K562 (cell line): ENCODE data around the gene PHF21A. TPM values are rescaled to one million over a fixed set of nuclear protein-coding genes. Genes with fewer than 3 reads are reported as not detected.

Experiments
- ATAC-seq: fragments of 200-7000 bp; cut with Tn5 transposase; 3 replicates; pipeline ENCODE4 v1.9.1; 2020; ENCODE audit warnings: moderate library complexity
- BruUV-seq: library from RNA; stranded (reverse); fragments of 400-500 nt; replicated peaks from 2 replicates; lab custom pipeline; 2021; lab: Mats Ljungman, UMichigan
- CTCF ChIA-PET: fragments of 300-600 bp; formaldehyde crosslinking; extraction: SDS; loops from one replicate; lab custom pipeline; 2021; ENCODE audit warnings: low intra/inter-chr PET ratio; lab: Yijun Ruan, JAX
- POLR2A ChIA-PET: fragments of 300-600, 350-650 bp; sonication (Branson Sonifier 250); formaldehyde crosslinking; extraction: SDS; loops from one replicate; lab custom pipeline; 2021; ENCODE audit warnings: antibody characterized with exemption, inconsistent platforms; lab: Yijun Ruan, JAX
- DNase-seq, 4 experiments: peaks; one replicate each; pipeline versions ENCODE4 v3.0.0 to v3.0.0-alpha.2; 2011 to 2018; ENCODE audit warnings: low spot score in 3 of 4, mixed read lengths in 3 of 4; ENCODE audit errors: extremely low read depth in 1 of 4
- FAIRE-seq: peaks from 2 replicates; lab custom pipeline; 2011; peaks lifted over from hg19 to GRCh38; lab: Jason Lieb, UNC
- H2AFZ ChIP-seq: 2 replicates; pipeline ENCODE4 v1.6.0; 2011; ENCODE audit warnings: low read depth, low read length, control low read depth, inconsistent platforms
- H3K27ac ChIP-seq: fragments of 200-600 bp; 3 replicates; pipeline ENCODE4 v1.8.0; 2011; ENCODE audit warnings: low read depth, mild to moderate bottlenecking, control low read depth, inconsistent platforms, low read length, moderate library complexity, mixed read lengths; ENCODE audit errors: extremely low read depth
- H3K27me3 ChIP-seq, 2 experiments: fragments of 300-600 bp in 1 of 2; 2 replicates in 1 of 2; 3 replicates in 1 of 2; pipeline versions ENCODE4 v1.6.0 to v1.8.0; 2011; ENCODE audit warnings: inconsistent platforms in 2 of 2, low read length in 2 of 2, mild to moderate bottlenecking in 1 of 2, mixed read lengths in 1 of 2, moderate library complexity in 1 of 2; ENCODE audit not compliant: control insufficient read depth in 2 of 2, insufficient read depth in 2 of 2
- H3K36me3 ChIP-seq: fragments of 300-600 bp; 3 replicates; pipeline ENCODE4 v1.8.0; 2011; ENCODE audit warnings: mild to moderate bottlenecking, low read length, inconsistent platforms; ENCODE audit not compliant: control insufficient read depth, insufficient read depth
- H3K4me1 ChIP-seq, 2 experiments: fragments of 200-600 bp in 1 of 2; replicated peaks in 1 of 2; 2 replicates in 1 of 2; 3 replicates in 1 of 2; pipeline versions ENCODE4 v1.5.1 to v1.8.0; 2011; ENCODE audit warnings: inconsistent platforms in 2 of 2, low read length in 2 of 2, mild to moderate bottlenecking in 1 of 2, mixed read lengths in 1 of 2, moderate library complexity in 1 of 2; ENCODE audit not compliant: control insufficient read depth in 2 of 2, insufficient read depth in 2 of 2
- H3K4me2 ChIP-seq: 2 replicates; pipeline ENCODE4 v1.6.1; 2011; ENCODE audit warnings: low read length, control low read depth, inconsistent platforms, mixed read lengths; ENCODE audit not compliant: insufficient read depth
- H3K4me3 ChIP-seq: fragments of 200-600 bp; sonication (generic), shearing (Covaris generic); 2 replicates; pipeline ENCODE4 v1.5.1; 2016; ENCODE audit warnings: control low read depth, inconsistent platforms
- H3K79me2 ChIP-seq: fragments of 200-600 bp; 3 replicates; pipeline ENCODE4 v1.8.0; 2011; ENCODE audit warnings: low read length, inconsistent platforms; ENCODE audit not compliant: control insufficient read depth, insufficient read depth
- H3K9ac ChIP-seq, 2 experiments: 2 replicates each; pipeline versions ENCODE4 v1.6.0 to v1.6.1; 2011; ENCODE audit warnings: low read depth in 2 of 2, low read length in 2 of 2, control low read depth in 1 of 2, inconsistent platforms in 1 of 2, mild to moderate bottlenecking in 1 of 2, mixed read lengths in 1 of 2; ENCODE audit not compliant: insufficient read depth in 1 of 2
- H3K9me1 ChIP-seq: one replicate; pipeline ENCODE4 v1.6.0; 2011; ENCODE audit warnings: inconsistent platforms, mild to moderate bottlenecking, low read length, moderate library complexity; ENCODE audit not compliant: control insufficient read depth, insufficient read depth
- H3K9me3 ChIP-seq: replicated peaks from 2 replicates; pipeline ENCODE4 v1.5.1; 2011; ENCODE audit warnings: low read depth, low read length, inconsistent platforms; ENCODE audit not compliant: control insufficient read depth, insufficient read depth
- H4K20me1 ChIP-seq: replicated peaks from 2 replicates; pipeline ENCODE4 v1.6.1; 2011; ENCODE audit warnings: low read length, inconsistent platforms, mixed read lengths; ENCODE audit not compliant: control insufficient read depth, insufficient read depth
- PHB ChIP-seq: fragments of 250-450 bp; sonication (Bioruptor Pico); IDR thresholded peaks from 2 replicates; pipeline ENCODE4 v1.5.0; 2021
- RBBP5 ChIP-seq: fragments of 200-600 bp; sonication (generic); IDR thresholded peaks from 2 replicates; pipeline ENCODE4 v1.6.1; 2012; ENCODE audit warnings: borderline replicate concordance, mild to moderate bottlenecking, low read length, control low read depth, inconsistent platforms; ENCODE audit not compliant: insufficient read depth, poor library complexity, severe bottlenecking
- STAG1 ChIP-seq: sonication (generic); formaldehyde crosslinking; IDR thresholded peaks from 2 replicates; pipeline ENCODE4 v1.5.0; 2020; ENCODE audit warnings: missing genetic modification reagents, borderline replicate concordance
- WGBS: fragments of 100-300 bp; shearing (Covaris generic); methylation state at CpG from one replicate; pipeline ENCODE4 v1.1.6; 2016; ENCODE audit warnings: low coverage, mixed read lengths; ENCODE audit not compliant: insufficient coverage; ENCODE audit errors: missing lambda C conversion rate; 5-methylcytosine and 5-hydroxymethylcytosine counted together
- in situ Hi-C: fragments of 300-500 bp; cut with MboI; formaldehyde crosslinking; loops from 4 replicates; pipeline ENCODE4 v1.15.0; 2018; ENCODE audit warnings: inconsistent platforms, mixed read lengths
- intact Hi-C: fragments of 100-400 bp; cut with micrococcal nuclease; formaldehyde crosslinking; loops from 2 replicates; pipeline ENCODE4 v1.14.2; 2022
- polyA plus RNA-seq, 8 experiments: library from polyadenylated mRNA; depleted of rRNA in 4 of 8; stranded (reverse) in 5 of 8; unstranded in 3 of 8; fragments of >200 nt; fragmentation: Nextera tagmentation in 2 of 8; fragmentation: Illumina TruSeq in 1 of 8; extraction: Ambion mirVana in 2 of 8; extraction: Trizol in 1 of 8; gene quantifications; 2 replicates each; pipeline versions ENCODE4 v1.2.1 to v1.2.3, GENCODE V29; 2011 to 2014; ENCODE audit warnings: inconsistent platforms in 1 of 8, missing spikeins in 1 of 8
- total RNA-seq, 7 experiments: library from RNA; depleted of rRNA in 6 of 7; stranded (reverse); fragments of >200 nt in 6 of 7; fragmentation: Illumina TruSeq in 2 of 7; extraction: Trizol in 2 of 7; gene quantifications; 2 replicates each; pipeline versions ENCODE4 v1.2.1 to v1.2.3, GENCODE V29; 2011 to 2021; ENCODE audit warnings: low replicate concordance in 1 of 7
- TF ChIP-seq, protein P1 (sequence below): fragments of 200-800 bp; sonication (Bioruptor generic); IDR thresholded peaks from 2 replicates; pipeline ENCODE4 v1.6.1; 2017; ENCODE audit warnings: missing genetic modification characterization, missing compliant biosample characterization
- TF ChIP-seq, protein P2 (sequence below): sonication (generic); formaldehyde crosslinking; IDR thresholded peaks from 2 replicates; pipeline ENCODE4 v1.8.1; 2023; ENCODE audit warnings: mild to moderate bottlenecking, missing genetic modification reagents

PHF21A gene
- total and polyA plus RNA-seq, 9 of the 15 experiments (the other 6 are each of a cell fraction or from before 2014, with no cell fraction given): 1.5 to 32.4 (median 10.7) TPM

DNA sequence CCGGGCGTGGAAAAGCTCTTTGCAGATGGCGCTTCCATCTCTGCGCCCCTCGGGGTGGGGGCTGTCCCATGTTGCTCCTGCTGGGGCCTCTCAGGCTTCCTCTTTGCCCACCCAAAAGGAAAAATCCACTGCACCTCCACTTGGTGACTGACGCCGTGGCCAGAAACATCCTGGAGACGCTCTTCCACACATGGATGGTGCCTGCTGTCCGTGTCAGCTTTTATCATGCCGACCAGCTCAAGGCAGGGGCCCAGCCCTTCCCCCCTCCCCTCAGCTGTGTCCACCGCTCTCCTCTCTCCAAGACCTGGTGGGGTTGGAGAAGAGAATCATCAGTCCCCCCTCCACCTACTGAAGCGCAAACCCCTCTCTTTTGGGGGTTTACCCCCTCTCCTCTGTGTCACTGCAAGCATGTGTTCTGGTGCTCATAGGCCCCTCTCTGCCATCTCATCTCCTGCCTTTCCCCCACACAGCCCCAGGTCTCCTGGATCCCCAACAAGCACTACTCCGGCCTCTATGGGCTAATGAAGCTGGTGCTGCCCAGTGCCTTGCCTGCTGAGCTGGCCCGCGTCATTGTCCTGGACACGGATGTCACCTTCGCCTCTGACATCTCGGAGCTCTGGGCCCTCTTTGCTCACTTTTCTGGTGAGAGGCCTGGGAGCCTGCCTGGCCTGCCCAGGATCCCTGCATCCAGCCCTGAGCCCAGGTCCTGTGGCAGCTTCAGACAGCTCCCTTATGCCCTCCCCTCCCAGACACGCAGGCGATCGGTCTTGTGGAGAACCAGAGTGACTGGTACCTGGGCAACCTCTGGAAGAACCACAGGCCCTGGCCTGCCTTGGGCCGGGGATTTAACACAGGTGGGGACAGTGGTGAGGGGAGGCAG is 197.0 kb downstream of the PHF21A start:
- POLR2A ChIA-PET: interaction anchor here (0.5 to 1.7 kb wide), 5 partner anchors 10 to 357 kb away, joined by 3 to 5 read pairs (median 3); no protein-coding TSS in a partner anchor
- no peak for ATAC-seq
- H3K4me1 ChIP-seq: peaks cover 8 to 62% of the 10 kb centered on the region in 2 experiments
- TF ChIP-seq PHB (CRISPR knock-in tag) (no peak), RBBP5 (no peak), STAG1 (0 out of 2 replicates have a peak, but pooled peaks have one; percentile 12)
- TF ChIP-seq, protein P1, sequence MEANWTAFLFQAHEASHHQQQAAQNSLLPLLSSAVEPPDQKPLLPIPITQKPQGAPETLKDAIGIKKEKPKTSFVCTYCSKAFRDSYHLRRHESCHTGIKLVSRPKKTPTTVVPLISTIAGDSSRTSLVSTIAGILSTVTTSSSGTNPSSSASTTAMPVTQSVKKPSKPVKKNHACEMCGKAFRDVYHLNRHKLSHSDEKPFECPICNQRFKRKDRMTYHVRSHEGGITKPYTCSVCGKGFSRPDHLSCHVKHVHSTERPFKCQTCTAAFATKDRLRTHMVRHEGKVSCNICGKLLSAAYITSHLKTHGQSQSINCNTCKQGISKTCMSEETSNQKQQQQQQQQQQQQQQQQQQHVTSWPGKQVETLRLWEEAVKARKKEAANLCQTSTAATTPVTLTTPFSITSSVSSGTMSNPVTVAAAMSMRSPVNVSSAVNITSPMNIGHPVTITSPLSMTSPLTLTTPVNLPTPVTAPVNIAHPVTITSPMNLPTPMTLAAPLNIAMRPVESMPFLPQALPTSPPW: no peak
- TF ChIP-seq, protein P2, sequence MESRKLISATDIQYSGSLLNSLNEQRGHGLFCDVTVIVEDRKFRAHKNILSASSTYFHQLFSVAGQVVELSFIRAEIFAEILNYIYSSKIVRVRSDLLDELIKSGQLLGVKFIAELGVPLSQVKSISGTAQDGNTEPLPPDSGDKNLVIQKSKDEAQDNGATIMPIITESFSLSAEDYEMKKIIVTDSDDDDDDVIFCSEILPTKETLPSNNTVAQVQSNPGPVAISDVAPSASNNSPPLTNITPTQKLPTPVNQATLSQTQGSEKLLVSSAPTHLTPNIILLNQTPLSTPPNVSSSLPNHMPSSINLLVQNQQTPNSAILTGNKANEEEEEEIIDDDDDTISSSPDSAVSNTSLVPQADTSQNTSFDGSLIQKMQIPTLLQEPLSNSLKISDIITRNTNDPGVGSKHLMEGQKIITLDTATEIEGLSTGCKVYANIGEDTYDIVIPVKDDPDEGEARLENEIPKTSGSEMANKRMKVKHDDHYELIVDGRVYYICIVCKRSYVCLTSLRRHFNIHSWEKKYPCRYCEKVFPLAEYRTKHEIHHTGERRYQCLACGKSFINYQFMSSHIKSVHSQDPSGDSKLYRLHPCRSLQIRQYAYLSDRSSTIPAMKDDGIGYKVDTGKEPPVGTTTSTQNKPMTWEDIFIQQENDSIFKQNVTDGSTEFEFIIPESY: 0 out of 2 replicates have a peak, but pooled peaks have one; percentile 35
- peaks cover 9% of the 10 kb centered on the region; the same call in 1 of the 3 replicates for H3K36me3 ChIP-seq
- TSS peak; percentile 52 for BruUV-seq
- no peak overlapping the region for H3K27ac ChIP-seq
- intact Hi-C loops: no loop called here
- H3K4me2 ChIP-seq: no peak overlapping the region
- H3K9me1 ChIP-seq: no peaks in the 10 kb centered on the region
- DNase-seq: no peak
- no peak overlapping the region for H3K4me3 ChIP-seq
- H2AFZ ChIP-seq: no peak overlapping the region
- no peaks in the 10 kb centered on the region; the same call in 1 of the 2 replicates for H4K20me1 ChIP-seq
- H3K9ac ChIP-seq: peak overlapping the region in 1 of 2 experiments; percentile 71; a peak in 2 of 4 replicates
- FAIRE-seq: no peak
- no peaks in the 10 kb centered on the region for H3K27me3 ChIP-seq
- 77% methylated on average over 12 of the region's 22 CpGs for WGBS
- in situ Hi-C loops: no loop called here
- H3K79me2 ChIP-seq: peaks cover 4% of the 10 kb centered on the region; the same call in 2 of the 3 replicates
- CTCF ChIA-PET: interaction anchor here (0.7 kb wide), 1 partner anchor 32 kb away, joined by 3 read pairs; no protein-coding TSS in a partner anchor
- H3K9me3 ChIP-seq: no peaks in the 10 kb centered on the region
